HepG2 (cell line): ENCODE results near the gene ZFR. TPM values are rescaled to one million over a fixed set of nuclear protein-coding genes. Genes with fewer than 3 reads are reported as not detected.

Experiments used
- AGO2 ChIP-seq: fragments of 200-400 bp; formaldehyde crosslinking; optimal IDR thresholded peaks from 2 replicates; pipeline ENCODE3; 2017; ENCODE audit warnings: mild to moderate bottlenecking, low read depth, low read length, moderate library complexity
- DMTF1 ChIP-seq: sonication (generic); formaldehyde crosslinking; IDR thresholded peaks from 2 replicates; pipeline ENCODE4 v1.4.0; 2020; ENCODE audit warnings: mild to moderate bottlenecking, missing genetic modification reagents
- EEA1 ChIP-seq: sonication (generic); formaldehyde crosslinking; IDR thresholded peaks from 2 replicates; pipeline ENCODE4 v1.5.1; 2020; ENCODE audit warnings: mild to moderate bottlenecking, missing genetic modification reagents, borderline replicate concordance
- EHMT2 ChIP-seq: fragments of 200-600 bp; sonication (generic); IDR thresholded peaks from 2 replicates; pipeline ENCODE4 v1.7.0; 2017; ENCODE audit warnings: antibody characterized with exemption, low read depth, low read length, borderline replicate concordance
- ESRRA ChIP-seq: sonication (generic); formaldehyde crosslinking; IDR thresholded peaks from 2 replicates; pipeline ENCODE4 v1.5.1; 2020; ENCODE audit warnings: mild to moderate bottlenecking, low read depth, missing genetic modification reagents
- FOXK2 ChIP-seq: fragments of 450-650 bp; IDR thresholded peaks from 2 replicates; pipeline ENCODE4 v1.6.1; 2016
- KAT8 ChIP-seq: IDR thresholded peaks from 2 replicates; pipeline ENCODE4 v1.6.1; 2016; ENCODE audit warnings: missing genetic modification reagents, missing compliant biosample characterization
- KDM6A ChIP-seq: IDR thresholded peaks from 2 replicates; pipeline ENCODE4 v1.6.1; 2016; ENCODE audit warnings: low read depth
- NAIF1 ChIP-seq: sonication (generic); formaldehyde crosslinking; IDR thresholded peaks from 2 replicates; pipeline ENCODE4 v1.5.0; 2020; ENCODE audit warnings: mild to moderate bottlenecking, missing genetic modification reagents, borderline replicate concordance
- NFE2L2 ChIP-seq: fragments of 150-350 bp; IDR thresholded peaks from 2 replicates; pipeline ENCODE4 v1.6.1; 2014; ENCODE audit warnings: low read length
- NFIC ChIP-seq: IDR thresholded peaks from 2 replicates; pipeline ENCODE4 v1.6.1; 2012; ENCODE audit warnings: mild to moderate bottlenecking, low read length, inconsistent platforms
- NR2F1 ChIP-seq, 2 experiments: fragments of 450-650 bp in 1 of 2; formaldehyde crosslinking in 1 of 2; IDR thresholded peaks; 2 replicates each; pipeline versions ENCODE4 v1.5.0 to v1.6.1; 2016 to 2020; ENCODE audit warnings: mild to moderate bottlenecking in 1 of 2, missing compliant biosample characterization in 1 of 2, missing genetic modification reagents in 1 of 2, moderate library complexity in 1 of 2
- PHF8 ChIP-seq: sonication (generic); formaldehyde crosslinking; IDR thresholded peaks from 2 replicates; pipeline ENCODE4 v1.5.0; 2020; ENCODE audit warnings: missing genetic modification reagents
- PLRG1 ChIP-seq: fragments of 450-650 bp; conservative IDR thresholded peaks from 2 replicates; pipeline ENCODE4 v1.6.1; 2016
- RARA ChIP-seq: IDR thresholded peaks from 2 replicates; pipeline ENCODE4 v1.6.1; 2016; ENCODE audit warnings: missing genetic modification reagents, missing compliant biosample characterization
- TBX3 ChIP-seq: fragments of 450-650 bp; IDR thresholded peaks from 2 replicates; pipeline ENCODE4 v1.6.1; 2017; ENCODE audit warnings: antibody characterized with exemption, mild to moderate bottlenecking, inconsistent platforms, borderline replicate concordance
- TEAD3 ChIP-seq: optimal IDR thresholded peaks from 2 replicates; pipeline ENCODE3; 2016; ENCODE audit warnings: borderline replicate concordance
- ZBED4 ChIP-seq: sonication (generic); formaldehyde crosslinking; IDR thresholded peaks from 2 replicates; pipeline ENCODE4 v1.4.0; 2020; ENCODE audit warnings: missing genetic modification reagents, borderline replicate concordance
- ZMYM3 ChIP-seq: sonication (generic); formaldehyde crosslinking; IDR thresholded peaks from 2 replicates; pipeline ENCODE4 v1.5.1; 2020; ENCODE audit warnings: mild to moderate bottlenecking, missing genetic modification reagents
- ZNF282 ChIP-seq: fragments of 450-650 bp; IDR thresholded peaks from 2 replicates; pipeline ENCODE4 v1.6.1; 2018; ENCODE audit not compliant: partially characterized antibody
- ZNF496 ChIP-seq: sonication (generic); formaldehyde crosslinking; IDR thresholded peaks from 2 replicates; pipeline ENCODE4 v1.8.1; 2023; ENCODE audit warnings: mild to moderate bottlenecking, moderate library complexity, missing genetic modification reagents; ENCODE audit not compliant: insufficient replicate concordance
- ZNF510 ChIP-seq: sonication (generic); formaldehyde crosslinking; IDR thresholded peaks from 2 replicates; pipeline ENCODE4 v1.4.0; 2020; ENCODE audit warnings: low read depth, mild to moderate bottlenecking, missing genetic modification reagents
- ZNF546 ChIP-seq: sonication (generic); formaldehyde crosslinking; conservative IDR thresholded peaks from 2 replicates; pipeline ENCODE4 v1.8.1; 2023; ENCODE audit warnings: mild to moderate bottlenecking, missing genetic modification reagents
- ZNF558 ChIP-seq: sonication (generic); formaldehyde crosslinking; IDR thresholded peaks from 2 replicates; pipeline ENCODE4 v1.9.0; 2022; ENCODE audit warnings: mild to moderate bottlenecking, missing genetic modification reagents, borderline replicate concordance
- ZNF570 ChIP-seq: sonication (generic); formaldehyde crosslinking; IDR thresholded peaks from 2 replicates; pipeline ENCODE4 v1.4.0; 2020; ENCODE audit warnings: mild to moderate bottlenecking, missing genetic modification reagents, borderline replicate concordance
- ZNF7 ChIP-seq: IDR thresholded peaks from 2 replicates; pipeline ENCODE4 v1.6.1; 2016; ENCODE audit warnings: missing biosample characterization, missing genetic modification reagents
- ZNF850 ChIP-seq: sonication (generic); formaldehyde crosslinking; conservative IDR thresholded peaks from 2 replicates; pipeline ENCODE4 v1.9.0; 2021; ENCODE audit warnings: mild to moderate bottlenecking, missing genetic modification reagents
- ZSCAN9 ChIP-seq: IDR thresholded peaks from 2 replicates; pipeline ENCODE4 v1.6.1; 2016; ENCODE audit warnings: borderline replicate concordance
- polyA plus RNA-seq, 8 experiments: library from polyadenylated mRNA; depleted of rRNA in 3 of 8; stranded (reverse) in 7 of 8; unstranded in 1 of 8; fragments of >200 nt; fragmentation: Illumina TruSeq in 4 of 8; extraction: Trizol in 4 of 8; gene quantifications; 2 replicates each; pipeline versions ENCODE4 v1.2.1 to v1.2.3, GENCODE V29; 2011 to 2016; ENCODE audit warnings: low read depth in 4 of 8, missing spikeins in 1 of 8, mixed read lengths in 1 of 8; ENCODE audit not compliant: insufficient read depth in 1 of 8
- total RNA-seq, 5 experiments: library from RNA; depleted of rRNA; stranded (reverse); fragments of >200 nt; fragmentation: Illumina TruSeq; extraction: Trizol; gene quantifications; 2 replicates each; pipeline ENCODE4 v1.2.3, GENCODE V29; 2016; ENCODE audit warnings: low read depth in 1 of 5

The ZFR gene
- total and polyA plus RNA-seq, 2 of the 13 experiments (the other 11 are each of a cell fraction or from before 2014, with no cell fraction given) = 89.0 to 92.8 TPM

GRCh38 chr5:32343058-32343672 lies 101.4 kb downstream of the ZFR start (continued):
- TF ChIP-seq DMTF1 (CRISPR knock-in tag) (no peak), NFIC (no peak), RARA (CRISPR knock-in tag) (peak; percentile 45; the same call in 1 of the 2 replicates), ZNF510 (CRISPR knock-in tag) (no peak), PHF8 (CRISPR knock-in tag) (no peak), FOXK2 (no peak), ZNF546 (CRISPR knock-in tag) (no peak), EHMT2 (peak; percentile 75), ZNF282 (no peak), ZNF850 (CRISPR knock-in tag) (no peak), ZNF496 (CRISPR knock-in tag) (no peak), ZBED4 (no peak), NR2F1 (CRISPR knock-in tag; IDR thresholded peaks at IDR 0.05) (peak; percentile 61 to 63; a peak in 2 of 4 replicates), NAIF1 (no peak), PLRG1 (no peak), ESRRA (CRISPR knock-in tag) (peak; percentile 43; the same call in 1 of the 2 replicates), AGO2 (no peak), ZNF7 (no peak), TEAD3 (CRISPR knock-in tag) (peak; percentile 69), TBX3 (no peak), ZNF570 (CRISPR knock-in tag) (no peak), KDM6A (no peak), ZMYM3 (peak; percentile 48; the same call in 1 of the 2 replicates), EEA1 (CRISPR knock-in tag) (no peak), ZSCAN9 (CRISPR knock-in tag) (0 out of 2 replicates have a peak, but pooled peaks have one; percentile 41), KAT8 (CRISPR knock-in tag) (no peak; the same call in 1 of the 2 replicates), ZNF558 (CRISPR knock-in tag) (no peak), NFE2L2 (no peak)
